Natural killer cell (primary cell): Measurements from ENCODE around the gene GNGT1. TPM values are rescaled to one million over a fixed set of nuclear protein-coding genes. Genes with fewer than 3 reads are reported as not detected.

Experiments used
- ATAC-seq, 3 donors: fragments of 150-1000 bp in 2 of 3; fragments of 200-7000 bp in 1 of 3; cut with Tn5 transposase; 1 replicate in 1 of 3; 2 replicates in 2 of 3; pipeline ENCODE4 v1.10.0; 2021; ENCODE audit warnings: mild to moderate bottlenecking in 2 of 3, moderate library complexity in 2 of 3
- DNase-seq, 2 donors: peaks; one replicate each; pipeline versions ENCODE4 v3.0.0 to v3.0.0-alpha.2; 2013 to 2021; ENCODE audit warnings: mixed read lengths in 1 of 2
- H3K27ac ChIP-seq: one replicate; pipeline ENCODE4 v1.5.1; 2013; ENCODE audit warnings: mild to moderate bottlenecking, low read length
- H3K27me3 ChIP-seq: one replicate; pipeline ENCODE4 v1.6.1; 2013; ENCODE audit warnings: low read length; ENCODE audit not compliant: control insufficient read depth, insufficient read depth
- H3K36me3 ChIP-seq: one replicate; pipeline ENCODE4 v1.6.1; 2013; ENCODE audit warnings: low read length; ENCODE audit not compliant: control insufficient read depth, insufficient read depth
- H3K4me1 ChIP-seq: one replicate; pipeline ENCODE4 v1.6.1; 2013; ENCODE audit warnings: low read length; ENCODE audit not compliant: control insufficient read depth, insufficient read depth
- H3K4me3 ChIP-seq: one replicate; pipeline ENCODE4 v1.5.1; 2013; ENCODE audit warnings: low read length
- H3K9me3 ChIP-seq: one replicate; pipeline ENCODE4 v1.6.1; 2013; ENCODE audit warnings: low read length; ENCODE audit not compliant: control insufficient read depth, insufficient read depth
- H3K27ac Mint-ChIP-seq, 2 donors: one replicate each; pipeline ENCODE4 v1.8.0; 2022; ENCODE audit warnings: mild to moderate bottlenecking in 2 of 2, mixed read lengths in 2 of 2, moderate library complexity in 1 of 2
- H3K27me3 Mint-ChIP-seq, 2 donors: one replicate each; pipeline ENCODE4 v1.8.0; 2022; ENCODE audit warnings: low read depth in 2 of 2, mixed read lengths in 2 of 2
- H3K36me3 Mint-ChIP-seq: one replicate; pipeline ENCODE4 v1.8.0; 2022; ENCODE audit warnings: mixed read lengths
- H3K4me1 Mint-ChIP-seq, 2 donors: one replicate each; pipeline ENCODE4 v1.8.0; 2022; ENCODE audit warnings: mixed read lengths in 2 of 2
- H3K4me3 Mint-ChIP-seq: one replicate; pipeline ENCODE4 v1.8.0; 2022; ENCODE audit warnings: mild to moderate bottlenecking, moderate library complexity, mixed read lengths
- H3K9me3 Mint-ChIP-seq, 2 donors: one replicate each; pipeline ENCODE4 v1.8.0; 2022; ENCODE audit warnings: mixed read lengths in 2 of 2
- WGBS: methylation state at CpG from one replicate; pipeline ENCODE4 v1.1.7; 2013; ENCODE audit warnings: missing lambda C conversion rate; ENCODE audit not compliant: insufficient coverage; 5-methylcytosine and 5-hydroxymethylcytosine counted together
- intact Hi-C: fragments of 100-400 bp; cut with micrococcal nuclease; formaldehyde crosslinking; loops from one replicate; pipeline ENCODE4 v1.14.2; 2022
- total RNA-seq, 4 donors: library from RNA; stranded (reverse); fragments of 120-200 nt in 1 of 4; gene quantifications; one replicate each; pipeline versions ENCODE4 v1.2.3 to v1.2.4, GENCODE V29; 2013 to 2022
- TF ChIP-seq, protein P1 (sequence below): fragments of 200-600 bp; IDR thresholded peaks from one replicate; pipeline ENCODE4 v1.8.0; 2022; ENCODE audit warnings: antibody characterized with exemption

GNGT1 gene
- total RNA-seq, 3 donors from 2014 or later (not counting 1 experiment from before 2014, with no cell fraction given), result not detected

DNA sequence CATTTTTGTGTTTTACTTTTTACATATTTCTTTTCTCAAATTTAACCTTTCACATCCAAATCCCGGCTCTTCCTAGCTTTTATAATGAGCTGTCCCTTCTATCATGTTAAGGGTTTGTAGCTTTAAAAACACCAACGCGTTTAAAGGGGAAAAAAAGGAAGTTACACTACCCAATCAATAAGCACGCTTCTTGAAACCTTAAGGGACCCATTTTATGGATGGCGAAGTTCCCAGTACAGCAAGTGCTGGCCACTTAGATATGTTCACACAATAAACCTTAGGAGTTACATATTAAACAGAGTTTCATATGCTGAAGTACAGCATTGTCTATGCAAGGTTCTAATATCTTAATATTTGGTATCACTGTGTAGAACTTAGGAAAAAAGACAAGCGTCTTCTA lies 16.9 kb downstream of the GNGT1 start:
- H3K4me3 ChIP-seq, result no peak overlapping the region
- no peak overlapping the region for H3K27ac ChIP-seq
- no peak for ATAC-seq
- WGBS, result 49% methylated on average over 6 of the region's 6 CpGs
- intact Hi-C loops, result no loop called here
- H3K27me3 Mint-ChIP-seq, result peaks cover 33 to 66% of the 10 kb centered on the region in 2 donors
- H3K27ac Mint-ChIP-seq, result no peak overlapping the region
- H3K9me3 ChIP-seq, result no peaks in the 10 kb centered on the region
- TF ChIP-seq, protein P1, sequence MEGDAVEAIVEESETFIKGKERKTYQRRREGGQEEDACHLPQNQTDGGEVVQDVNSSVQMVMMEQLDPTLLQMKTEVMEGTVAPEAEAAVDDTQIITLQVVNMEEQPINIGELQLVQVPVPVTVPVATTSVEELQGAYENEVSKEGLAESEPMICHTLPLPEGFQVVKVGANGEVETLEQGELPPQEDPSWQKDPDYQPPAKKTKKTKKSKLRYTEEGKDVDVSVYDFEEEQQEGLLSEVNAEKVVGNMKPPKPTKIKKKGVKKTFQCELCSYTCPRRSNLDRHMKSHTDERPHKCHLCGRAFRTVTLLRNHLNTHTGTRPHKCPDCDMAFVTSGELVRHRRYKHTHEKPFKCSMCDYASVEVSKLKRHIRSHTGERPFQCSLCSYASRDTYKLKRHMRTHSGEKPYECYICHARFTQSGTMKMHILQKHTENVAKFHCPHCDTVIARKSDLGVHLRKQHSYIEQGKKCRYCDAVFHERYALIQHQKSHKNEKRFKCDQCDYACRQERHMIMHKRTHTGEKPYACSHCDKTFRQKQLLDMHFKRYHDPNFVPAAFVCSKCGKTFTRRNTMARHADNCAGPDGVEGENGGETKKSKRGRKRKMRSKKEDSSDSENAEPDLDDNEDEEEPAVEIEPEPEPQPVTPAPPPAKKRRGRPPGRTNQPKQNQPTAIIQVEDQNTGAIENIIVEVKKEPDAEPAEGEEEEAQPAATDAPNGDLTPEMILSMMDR, result no peak
- H3K36me3 Mint-ChIP-seq, result no peaks in the 10 kb centered on the region
- H3K36me3 ChIP-seq, result no peaks in the 10 kb centered on the region
- no peak for DNase-seq
- H3K9me3 Mint-ChIP-seq, result no peaks in the 10 kb centered on the region
- H3K27me3 ChIP-seq, result peaks cover 19% of the 10 kb centered on the region
- peaks cover 0 to 10% of the 10 kb centered on the region in 2 donors for H3K4me1 Mint-ChIP-seq
- H3K4me1 ChIP-seq, result peaks cover 10% of the 10 kb centered on the region
- no peak overlapping the region for H3K4me3 Mint-ChIP-seq

DNA sequence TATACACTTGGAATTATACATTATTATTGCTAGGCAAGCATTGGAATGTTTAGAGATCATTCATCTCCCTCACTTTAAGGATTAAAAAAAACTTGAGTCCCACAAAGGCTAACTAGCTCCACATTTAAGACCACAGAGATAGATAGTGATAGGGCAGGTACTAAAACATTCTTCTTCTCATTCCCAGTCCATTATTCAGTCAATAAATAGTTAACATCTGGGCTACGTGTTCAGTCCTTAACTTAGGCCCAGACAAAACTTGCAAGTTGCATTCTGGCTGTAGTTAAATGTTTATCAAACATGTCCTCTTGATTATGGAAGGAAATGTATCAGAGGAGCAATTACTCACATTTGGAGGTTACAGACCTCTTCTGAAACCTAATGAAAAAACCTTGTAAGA lies 17.6 kb downstream of the GNGT1 start:
- intact Hi-C loops, result no loop called here
- no peaks in the 10 kb centered on the region for H3K9me3 Mint-ChIP-seq
- no peak for ATAC-seq
- peaks cover 10% of the 10 kb centered on the region for H3K4me1 ChIP-seq
- TF ChIP-seq, protein P1, result no peak
- H3K27me3 Mint-ChIP-seq, result peaks cover 34 to 69% of the 10 kb centered on the region in 2 donors
- DNase-seq, result no peak
- H3K9me3 ChIP-seq, result no peaks in the 10 kb centered on the region
- no peaks in the 10 kb centered on the region for H3K36me3 ChIP-seq
- H3K4me1 Mint-ChIP-seq, result peaks cover 0 to 10% of the 10 kb centered on the region in 2 donors
- H3K27ac ChIP-seq, result no peak overlapping the region
- H3K4me3 ChIP-seq, result no peak overlapping the region
- H3K27me3 ChIP-seq, result peaks cover 19% of the 10 kb centered on the region
- no peaks in the 10 kb centered on the region for H3K36me3 Mint-ChIP-seq
- 90% methylated on average over 1 of the region's 1 CpG for WGBS
- H3K4me3 Mint-ChIP-seq, result no peak overlapping the region
- H3K27ac Mint-ChIP-seq, result no peak overlapping the region

DNA sequence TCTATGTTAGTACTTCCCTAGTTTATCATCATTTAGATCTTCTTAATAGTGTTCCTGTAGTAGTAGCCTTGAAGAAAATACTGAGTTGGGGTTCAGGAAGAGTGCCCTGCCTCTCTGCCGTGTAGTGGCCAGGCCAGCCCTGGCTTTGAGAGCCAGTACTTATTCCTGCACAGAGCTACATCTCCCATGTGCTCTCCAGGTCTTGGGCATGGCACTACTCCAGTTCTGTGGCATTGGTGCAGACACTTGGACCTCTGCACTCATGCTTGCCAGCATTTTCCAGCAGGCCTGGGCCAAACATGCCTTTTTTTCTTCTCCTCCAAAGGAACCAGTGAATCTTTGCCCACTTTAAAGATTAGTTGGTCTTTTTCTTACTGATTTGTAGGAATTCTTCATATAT lies 20.4 kb downstream of the GNGT1 start:
- TF ChIP-seq, protein P1, result no peak
- ATAC-seq (no peak), DNase-seq (no peak)
- Mint-ChIP-seq H3K36me3 (no peaks in the 10 kb centered on the region), H3K4me3 (no peak overlapping the region), H3K27me3 (peaks cover 28 to 67% of the 10 kb centered on the region in 2 donors), H3K9me3 (no peaks in the 10 kb centered on the region), H3K4me1 (peaks cover 0 to 4% of the 10 kb centered on the region in 2 donors), H3K27ac (no peak overlapping the region)
- Histone ChIP-seq H3K4me3 (no peak overlapping the region), H3K4me1 (peaks cover 6% of the 10 kb centered on the region), H3K36me3 (no peaks in the 10 kb centered on the region), H3K27me3 (peaks cover 11% of the 10 kb centered on the region), H3K27ac (no peak overlapping the region), H3K9me3 (no peaks in the 10 kb centered on the region)
- intact Hi-C loops, result no loop called here
- 74% methylated on average over 1 of the region's 1 CpG for WGBS

DNA sequence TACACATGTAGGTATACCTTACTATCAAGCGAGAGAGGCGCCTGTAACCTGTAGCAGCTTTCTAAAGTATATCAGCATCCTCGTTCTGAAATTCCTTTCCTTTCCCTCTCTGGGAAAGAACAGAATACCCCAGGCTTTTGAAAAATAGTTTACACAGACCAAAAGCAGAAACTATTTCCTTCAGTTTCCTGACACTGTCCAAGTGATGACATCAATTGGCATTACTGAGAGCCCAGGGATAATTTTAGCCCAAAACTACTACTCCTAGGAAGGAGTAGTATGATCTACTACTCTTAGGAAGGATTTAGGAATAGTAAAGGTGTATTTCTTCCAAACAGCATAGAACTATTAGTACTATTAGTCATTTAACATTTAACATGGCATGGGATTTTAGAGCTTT lies 21.2 kb downstream of the GNGT1 start:
- 85% methylated on average over 3 of the region's 3 CpGs for WGBS
- TF ChIP-seq, protein P1, result no peak
- no peaks in the 10 kb centered on the region for H3K4me1 Mint-ChIP-seq

More for the DNA sequence above, 21.2 kb downstream of the GNGT1 start:
- intact Hi-C loops, result no loop called here
- Histone ChIP-seq H3K9me3 (no peaks in the 10 kb centered on the region), H3K4me3 (no peak overlapping the region), H3K27ac (no peak overlapping the region), H3K27me3 (peaks cover 4% of the 10 kb centered on the region), H3K36me3 (no peaks in the 10 kb centered on the region), H3K4me1 (no peaks in the 10 kb centered on the region)
- ATAC-seq (no peak), DNase-seq (no peak)
- H3K9me3 Mint-ChIP-seq, result no peaks in the 10 kb centered on the region
- peaks cover 26 to 63% of the 10 kb centered on the region in 2 donors for H3K27me3 Mint-ChIP-seq
- H3K36me3 Mint-ChIP-seq, result no peaks in the 10 kb centered on the region
- no peak overlapping the region for H3K27ac Mint-ChIP-seq
- no peak overlapping the region for H3K4me3 Mint-ChIP-seq
